SKM-1 treated with dmso at 0.1 percent for 144 hours (cell line): ENCODE data around the gene SUFU.
A peak's percentile ranks its signal among the peaks of the same experiment; 100 is the strongest.
"Not testable (repeated sequence)": the region's sequence is repeated elsewhere in the genome, so short reads cannot be mapped to it uniquely, and the experiment has no call there.

ENCODE experiments used
- DNase-seq: peaks from one replicate; lab custom pipeline; 2025; ENCODE audit not compliant: unreplicated experiment; lab: John Stamatoyannopoulos, UW

Gene SUFU

GRCh38 chr10:102503264-102504178 is at the start of gene SUFU:
SUFU (plus strand) TSS chr10:102503972; CDS start chr10:102504153, 181 bp downstream.
- DNase-seq = peak; percentile 98

- DNase-seq = not testable (repeated sequence)
These were observed 48.9 kb upstream of the SUFU start for GRCh38 chr10:102454662-102455487.

GRCh38 chr10:102455893-102456471 is 47.8 kb upstream of the SUFU start:
- no peak for DNase-seq

- no peak for DNase-seq
These were observed 46.1 kb upstream of the SUFU start for GRCh38 chr10:102457591-102458150.

GRCh38 chr10:102458656-102459055 is 45.1 kb upstream of the SUFU start:
- no peak for DNase-seq

- no peak for DNase-seq
These were observed 43.0 kb upstream of the SUFU start for GRCh38 chr10:102460836-102461186.

- DNase-seq = peak; percentile 85
These were observed 42.4 kb upstream of the SUFU start for GRCh38 chr10:102461187-102462054.

- DNase-seq = no peak
These were observed 41.2 kb upstream of the SUFU start for GRCh38 chr10:102462512-102463054.

- DNase-seq = no peak
These were observed 39.8 kb upstream of the SUFU start for GRCh38 chr10:102463983-102464382.

- no peak for DNase-seq
These were observed 38.3 kb upstream of the SUFU start for GRCh38 chr10:102465466-102465865.

- no peak for DNase-seq
These were observed 36.5 kb upstream of the SUFU start for GRCh38 chr10:102467318-102467717.

- DNase-seq = peak; percentile 82
These were observed 35.8 kb upstream of the SUFU start for GRCh38 chr10:102467971-102468438.

- DNase-seq = no peak
These were observed 35.1 kb upstream of the SUFU start for GRCh38 chr10:102468683-102469082.

GRCh38 chr10:102470579-102471546 is 32.9 kb upstream of the SUFU start:
- no peak for DNase-seq

- no peak for DNase-seq
These were observed 30.1 kb upstream of the SUFU start for GRCh38 chr10:102473445-102474331.

- no peak for DNase-seq
These were observed 28.2 kb upstream of the SUFU start for GRCh38 chr10:102475451-102476040.

- DNase-seq = no peak
These were observed 27.2 kb upstream of the SUFU start for GRCh38 chr10:102476466-102477141.
